ENCODE results near the gene FUBP3. TPM values are rescaled to one million over a fixed set of nuclear protein-coding genes. Genes with fewer than 3 reads are reported as not detected.

FUBP3 gene
- total and polyA plus RNA-seq, 2 experiments from 2014 or later: 42.5 to 74.8 TPM

DNA sequence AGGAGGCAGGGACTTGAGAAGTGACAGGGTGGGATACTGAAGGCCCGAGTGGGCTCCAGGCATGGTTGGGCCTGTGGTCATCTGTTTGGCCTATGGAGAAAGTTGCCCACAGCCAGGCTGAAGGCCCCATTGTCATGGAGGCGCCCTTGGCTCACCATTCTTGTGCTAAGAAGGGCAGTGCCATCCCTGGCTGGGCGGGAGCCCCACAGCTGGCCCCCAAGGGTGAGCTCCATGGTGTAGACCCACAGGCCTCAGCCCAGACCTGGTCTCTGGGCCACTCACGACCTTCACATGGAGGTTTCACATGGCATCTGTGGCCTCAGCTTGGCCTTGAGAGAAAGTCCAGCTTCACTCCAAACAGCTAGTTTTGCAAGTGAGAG, 50.7 kb downstream of the FUBP3 start:
- H3K9me2 ChIP-seq (ENCODE audit: insufficient read depth): no peaks in the 10 kb centered on the region
- H3K27ac ChIP-seq (ENCODE audit: low read depth): 0 out of 2 replicates have a peak overlapping the region, but pooled peaks have one; percentile 55
- Mint-ChIP-seq H3K4me1 (peaks cover 30% of the 10 kb centered on the region), H3K9me3 (no peaks in the 10 kb centered on the region), H3K4me3 (peak overlapping the region; percentile 52; the same call in 2 of the 3 replicates), H3K27me3 (ENCODE audit: insufficient read depth, low read depth, poor library complexity) (peaks cover 14% of the 10 kb centered on the region), H3K36me3 (ENCODE audit: low read depth) (peaks cover 74% of the 10 kb centered on the region), H3K27ac (0 out of 2 replicates have a peak overlapping the region, but pooled peaks have one; percentile 96)
- peak overlapping the region; percentile 72 for H3K4me2 ChIP-seq
- H3K27me3 ChIP-seq (ENCODE audit: insufficient read depth): no peaks in the 10 kb centered on the region
- peaks cover 8% of the 10 kb centered on the region; the same call in 1 of the 2 replicates for H4K20me1 ChIP-seq (replicated peaks; ENCODE audit: insufficient read depth)
- ATAC-seq (peak; percentile 14), DNase-seq (ENCODE audit: low spot score) (no peak)
- no peaks in the 10 kb centered on the region for H3K79me2 ChIP-seq (replicated peaks; ENCODE audit: insufficient read depth)
- no peak overlapping the region for H2AFZ ChIP-seq
- H3K4me3 ChIP-seq: peak overlapping the region; percentile 14; the same call in 1 of the 2 replicates
- H3F3A ChIP-seq (replicated peaks; ENCODE audit: low read depth): 0 out of 2 replicates have a peak, but pooled peaks cover 13% of the 10 kb centered on the region
- TF ChIP-seq, protein P1, sequence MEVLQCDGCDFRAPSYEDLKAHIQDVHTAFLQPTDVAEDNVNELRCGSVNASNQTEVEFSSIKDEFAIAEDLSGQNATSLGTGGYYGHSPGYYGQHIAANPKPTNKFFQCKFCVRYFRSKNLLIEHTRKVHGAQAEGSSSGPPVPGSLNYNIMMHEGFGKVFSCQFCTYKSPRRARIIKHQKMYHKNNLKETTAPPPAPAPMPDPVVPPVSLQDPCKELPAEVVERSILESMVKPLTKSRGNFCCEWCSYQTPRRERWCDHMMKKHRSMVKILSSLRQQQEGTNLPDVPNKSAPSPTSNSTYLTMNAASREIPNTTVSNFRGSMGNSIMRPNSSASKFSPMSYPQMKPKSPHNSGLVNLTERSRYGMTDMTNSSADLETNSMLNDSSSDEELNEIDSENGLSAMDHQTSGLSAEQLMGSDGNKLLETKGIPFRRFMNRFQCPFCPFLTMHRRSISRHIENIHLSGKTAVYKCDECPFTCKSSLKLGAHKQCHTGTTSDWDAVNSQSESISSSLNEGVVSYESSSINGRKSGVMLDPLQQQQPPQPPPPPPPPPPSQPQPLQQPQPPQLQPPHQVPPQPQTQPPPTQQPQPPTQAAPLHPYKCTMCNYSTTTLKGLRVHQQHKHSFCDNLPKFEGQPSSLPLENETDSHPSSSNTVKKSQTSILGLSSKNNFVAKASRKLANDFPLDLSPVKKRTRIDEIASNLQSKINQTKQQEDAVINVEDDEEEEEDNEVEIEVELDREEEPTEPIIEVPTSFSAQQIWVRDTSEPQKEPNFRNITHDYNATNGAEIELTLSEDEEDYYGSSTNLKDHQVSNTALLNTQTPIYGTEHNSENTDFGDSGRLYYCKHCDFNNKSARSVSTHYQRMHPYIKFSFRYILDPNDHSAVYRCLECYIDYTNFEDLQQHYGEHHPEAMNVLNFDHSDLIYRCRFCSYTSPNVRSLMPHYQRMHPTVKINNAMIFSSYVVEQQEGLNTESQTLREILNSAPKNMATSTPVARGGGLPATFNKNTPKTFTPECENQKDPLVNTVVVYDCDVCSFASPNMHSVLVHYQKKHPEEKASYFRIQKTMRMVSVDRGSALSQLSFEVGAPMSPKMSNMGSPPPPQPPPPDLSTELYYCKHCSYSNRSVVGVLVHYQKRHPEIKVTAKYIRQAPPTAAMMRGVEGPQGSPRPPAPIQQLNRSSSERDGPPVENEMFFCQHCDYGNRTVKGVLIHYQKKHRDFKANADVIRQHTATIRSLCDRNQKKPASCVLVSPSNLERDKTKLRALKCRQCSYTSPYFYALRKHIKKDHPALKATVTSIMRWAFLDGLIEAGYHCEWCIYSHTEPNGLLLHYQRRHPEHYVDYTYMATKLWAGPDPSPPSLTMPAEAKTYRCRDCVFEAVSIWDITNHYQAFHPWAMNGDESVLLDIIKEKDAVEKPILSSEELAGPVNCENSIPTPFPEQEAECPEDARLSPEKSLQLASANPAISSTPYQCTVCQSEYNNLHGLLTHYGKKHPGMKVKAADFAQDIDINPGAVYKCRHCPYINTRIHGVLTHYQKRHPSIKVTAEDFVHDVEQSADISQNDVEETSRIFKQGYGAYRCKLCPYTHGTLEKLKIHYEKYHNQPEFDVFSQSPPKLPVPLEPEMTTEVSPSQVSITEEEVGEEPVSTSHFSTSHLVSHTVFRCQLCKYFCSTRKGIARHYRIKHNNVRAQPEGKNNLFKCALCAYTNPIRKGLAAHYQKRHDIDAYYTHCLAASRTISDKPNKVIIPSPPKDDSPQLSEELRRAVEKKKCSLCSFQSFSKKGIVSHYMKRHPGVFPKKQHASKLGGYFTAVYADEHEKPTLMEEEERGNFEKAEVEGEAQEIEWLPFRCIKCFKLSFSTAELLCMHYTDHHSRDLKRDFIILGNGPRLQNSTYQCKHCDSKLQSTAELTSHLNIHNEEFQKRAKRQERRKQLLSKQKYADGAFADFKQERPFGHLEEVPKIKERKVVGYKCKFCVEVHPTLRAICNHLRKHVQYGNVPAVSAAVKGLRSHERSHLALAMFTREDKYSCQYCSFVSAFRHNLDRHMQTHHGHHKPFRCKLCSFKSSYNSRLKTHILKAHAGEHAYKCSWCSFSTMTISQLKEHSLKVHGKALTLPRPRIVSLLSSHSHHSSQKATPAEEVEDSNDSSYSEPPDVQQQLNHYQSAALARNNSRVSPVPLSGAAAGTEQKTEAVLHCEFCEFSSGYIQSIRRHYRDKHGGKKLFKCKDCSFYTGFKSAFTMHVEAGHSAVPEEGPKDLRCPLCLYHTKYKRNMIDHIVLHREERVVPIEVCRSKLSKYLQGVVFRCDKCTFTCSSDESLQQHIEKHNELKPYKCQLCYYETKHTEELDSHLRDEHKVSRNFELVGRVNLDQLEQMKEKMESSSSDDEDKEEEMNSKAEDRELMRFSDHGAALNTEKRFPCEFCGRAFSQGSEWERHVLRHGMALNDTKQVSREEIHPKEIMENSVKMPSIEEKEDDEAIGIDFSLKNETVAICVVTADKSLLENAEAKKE (CRISPR knock-in tag; IDR thresholded peaks at IDR 0.05): 0 out of 2 replicates have a peak, but pooled peaks have one; percentile 12
- TF ChIP-seq ZNF114 (CRISPR knock-in tag; IDR thresholded peaks at IDR 0.05): no peak
- H3K36me3 ChIP-seq (ENCODE audit: insufficient read depth): peaks cover 9% of the 10 kb centered on the region; the same call in 1 of the 2 replicates
- H3K4me1 ChIP-seq (ENCODE audit: insufficient read depth): peaks cover 23% of the 10 kb centered on the region

DNA sequence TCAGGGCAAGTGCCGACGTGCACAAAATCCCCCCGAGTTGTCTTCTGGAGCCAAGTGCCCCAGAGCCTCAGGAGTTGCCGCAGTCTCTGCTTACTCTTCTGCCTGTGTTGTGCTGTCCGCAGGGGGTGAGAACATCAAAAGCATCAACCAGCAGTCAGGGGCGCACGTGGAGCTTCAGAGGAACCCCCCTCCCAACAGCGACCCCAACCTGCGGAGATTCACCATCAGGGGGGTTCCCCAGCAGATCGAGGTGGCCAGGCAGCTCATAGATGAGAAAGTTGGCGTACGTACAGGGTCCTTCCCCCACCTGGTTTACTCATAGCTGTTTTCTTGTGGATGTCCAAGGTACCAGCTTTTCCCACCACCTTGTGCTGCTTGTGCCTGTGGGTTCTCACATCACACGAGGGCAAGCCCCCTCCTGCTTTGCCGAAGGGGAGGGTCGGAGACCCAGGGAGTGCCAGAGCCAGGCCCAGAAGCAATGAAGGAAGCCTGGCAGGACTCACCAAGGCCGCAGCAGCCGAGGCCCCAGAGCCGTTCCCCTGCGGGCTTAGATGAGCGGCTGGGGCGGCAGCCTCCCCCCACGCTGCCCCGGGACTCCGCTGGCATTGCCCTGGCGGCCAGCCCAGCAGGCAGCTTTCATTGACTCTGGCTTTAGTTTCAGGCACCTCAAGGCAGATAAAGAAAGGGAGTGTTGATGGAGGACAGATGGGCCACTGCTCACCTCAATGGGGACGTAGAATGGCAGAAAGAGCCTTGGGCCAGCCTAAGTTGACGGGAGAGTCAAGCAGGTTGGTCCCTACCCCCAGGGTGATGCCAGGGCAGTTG, 51.3 kb downstream of the FUBP3 start:
- Histone ChIP-seq H3K9me2 (ENCODE audit: insufficient read depth) (no peaks in the 10 kb centered on the region), H2AFZ (no peak overlapping the region), H4K20me1 (replicated peaks; ENCODE audit: insufficient read depth) (peaks cover 1% of the 10 kb centered on the region; the same call in 1 of the 2 replicates), H3K27me3 (ENCODE audit: insufficient read depth) (no peaks in the 10 kb centered on the region), H3K4me3 (no peak overlapping the region), H3K4me2 (peak overlapping the region; percentile 72), H3K27ac (ENCODE audit: low read depth) (no peak overlapping the region), H3K79me2 (replicated peaks; ENCODE audit: insufficient read depth) (no peaks in the 10 kb centered on the region), H3F3A (replicated peaks; ENCODE audit: low read depth) (0 out of 2 replicates have a peak, but pooled peaks cover 8% of the 10 kb centered on the region), H3K4me1 (ENCODE audit: insufficient read depth) (peaks cover 23% of the 10 kb centered on the region), H3K36me3 (ENCODE audit: insufficient read depth) (peaks cover 9% of the 10 kb centered on the region; the same call in 1 of the 2 replicates)
- peaks cover 30% of the 10 kb centered on the region for H3K4me1 Mint-ChIP-seq
- H3K9me3 Mint-ChIP-seq: no peaks in the 10 kb centered on the region
- H3K27me3 Mint-ChIP-seq (ENCODE audit: insufficient read depth, low read depth, poor library complexity): peaks cover 14% of the 10 kb centered on the region
- no peak for DNase-seq (ENCODE audit: low spot score)
- peaks cover 71% of the 10 kb centered on the region for H3K36me3 Mint-ChIP-seq (ENCODE audit: low read depth)
- H3K4me3 Mint-ChIP-seq: no peak overlapping the region
- peak; percentile 5 for ATAC-seq
- H3K27ac Mint-ChIP-seq: no peak overlapping the region
- TF ChIP-seq STAT1 (IDR thresholded peaks at IDR 0.05; ENCODE audit: unreplicated experiment) (no peak), EZH2phosphoT487 (IDR thresholded peaks at IDR 0.05; ENCODE audit: unreplicated experiment) (no peak)
- TF ChIP-seq, protein P1 (CRISPR knock-in tag; IDR thresholded peaks at IDR 0.05): no peak
